Smooth muscle cell (in vitro differentiated cells): ENCODE data around the gene SLC34A1. TPM values are rescaled to one million over a fixed set of nuclear protein-coding genes. Genes with fewer than 3 reads are reported as not detected.

Source experiments
- DNase-seq: peaks from one replicate; lab custom pipeline; 2025; ENCODE audit not compliant: unreplicated experiment; lab: John Stamatoyannopoulos, UW
- H2AFZ ChIP-seq: fragments of 200-600 bp; sonication (generic); 2 replicates; pipeline ENCODE4 v1.6.0; 2016; ENCODE audit warnings: antibody characterized with exemption, low read depth, mild to moderate bottlenecking
- H3F3A ChIP-seq: fragments of 200-600 bp; sonication (generic); 2 replicates; pipeline ENCODE4 v1.6.0; 2017; ENCODE audit warnings: antibody characterized with exemption, low read depth
- H3K27ac ChIP-seq: fragments of 200-600 bp; sonication (generic); 2 replicates; pipeline ENCODE4 v1.5.1; 2016; ENCODE audit warnings: low read depth, mild to moderate bottlenecking
- H3K27me3 ChIP-seq: fragments of 200-600 bp; sonication (generic); 2 replicates; pipeline ENCODE4 v1.6.1; 2016; ENCODE audit warnings: low read depth, mild to moderate bottlenecking
- H3K36me3 ChIP-seq: fragments of 200-600 bp; sonication (generic); 2 replicates; pipeline ENCODE4 v1.5.1; 2016; ENCODE audit warnings: low read depth
- H3K4me1 ChIP-seq: fragments of 200-600 bp; sonication (generic); 2 replicates; pipeline ENCODE4 v1.5.1; 2016; ENCODE audit warnings: low read depth
- H3K4me2 ChIP-seq: fragments of 200-600 bp; sonication (generic); 2 replicates; pipeline ENCODE4 v1.6.0; 2016; ENCODE audit warnings: mild to moderate bottlenecking
- H3K4me3 ChIP-seq: fragments of 200-600 bp; sonication (generic); 2 replicates; pipeline ENCODE4 v1.5.1; 2016; ENCODE audit warnings: mild to moderate bottlenecking
- H3K79me2 ChIP-seq: fragments of 200-600 bp; sonication (generic); 2 replicates; pipeline ENCODE4 v1.6.0; 2016; ENCODE audit warnings: low read depth, mild to moderate bottlenecking
- H3K9ac ChIP-seq: fragments of 200-600 bp; sonication (generic); 2 replicates; pipeline ENCODE4 v1.6.0; 2016; ENCODE audit warnings: low read depth
- H3K9me3 ChIP-seq: fragments of 200-600 bp; sonication (generic); replicated peaks from 2 replicates; pipeline ENCODE4 v1.5.1; 2016; ENCODE audit warnings: low read depth
- H4K20me1 ChIP-seq: fragments of 200-600 bp; sonication (generic); 2 replicates; pipeline ENCODE4 v1.6.0; 2016; ENCODE audit warnings: low read depth
- CTCF ChIP-seq: fragments of 200-600 bp; sonication (generic); IDR thresholded peaks from 2 replicates; pipeline ENCODE4 v1.5.1; 2017; ENCODE audit warnings: borderline replicate concordance, mild to moderate bottlenecking, antibody characterized with exemption; ENCODE audit not compliant: insufficient read depth, poor library complexity, severe bottlenecking
- WGBS: methylation state at CpG from one replicate; pipeline ENCODE4 v1.1.7; 2016; ENCODE audit warnings: low lambda C conversion rate; 5-methylcytosine and 5-hydroxymethylcytosine counted together
- polyA plus RNA-seq: library from polyadenylated mRNA; unstranded; fragments of >200 nt; fragmentation: Nextera tagmentation; extraction: Ambion mirVana; gene quantifications from 2 replicates; pipeline ENCODE4 v1.2.1, GENCODE V29; 2016
- total RNA-seq: library from RNA; depleted of rRNA; stranded (reverse); fragments of >200 nt; gene quantifications from 2 replicates; pipeline ENCODE4 v1.2.3, GENCODE V29; 2014

SLC34A1 gene
- total and polyA plus RNA-seq, 2 experiments from 2014 or later: not detected

- H3K27ac ChIP-seq: peak within 1 kb of the TSS; percentile 38
- H3K9ac ChIP-seq: peak within 1 kb of the TSS; percentile 61
- H4K20me1 ChIP-seq: peaks cover 12% of the 10 kb centered on the region
- no peaks in the 10 kb centered on the region for H3K27me3 ChIP-seq
- H3F3A ChIP-seq: peaks cover 9% of the 10 kb centered on the region
- no peak for DNase-seq
- H3K4me1 ChIP-seq: peaks cover 13% of the 10 kb centered on the region
- 7% methylated on average over 29 of the region's 89 CpGs for WGBS
- no peaks in the 10 kb centered on the region for H3K79me2 ChIP-seq
- no peaks in the 10 kb centered on the region for H3K9me3 ChIP-seq
- H2AFZ ChIP-seq: no peak within 1 kb of the TSS
- peak within 1 kb of the TSS; percentile 85 for H3K4me3 ChIP-seq
- H3K36me3 ChIP-seq: no peaks in the 10 kb centered on the region
- no peak for TF ChIP-seq CTCF
- H3K4me2 ChIP-seq: peak within 1 kb of the TSS; percentile 97
Measured at GRCh38 chr5:177446200-177447065, 62.2 kb downstream of the SLC34A1 start, which contains the start of gene PRR7. PRR7 (plus strand) TSS chr5:177446814; CDS start chr5:177455068, 8,254 bp downstream.

- peak overlapping the region; percentile 61 for H3K9ac ChIP-seq
- H3K79me2 ChIP-seq: no peaks in the 10 kb centered on the region
- H3K9me3 ChIP-seq: no peaks in the 10 kb centered on the region
- H3K4me2 ChIP-seq: peak overlapping the region; percentile 97
- TF ChIP-seq CTCF: no peak
- H3F3A ChIP-seq: peaks cover 9% of the 10 kb centered on the region
- H3K27ac ChIP-seq: no peak overlapping the region
- H2AFZ ChIP-seq: no peak overlapping the region
- peak; percentile 58 for DNase-seq
- H3K4me1 ChIP-seq: peaks cover 13% of the 10 kb centered on the region
- no peaks in the 10 kb centered on the region for H3K36me3 ChIP-seq
- peaks cover 12% of the 10 kb centered on the region for H4K20me1 ChIP-seq
- peak overlapping the region; percentile 85 for H3K4me3 ChIP-seq
- no peaks in the 10 kb centered on the region for H3K27me3 ChIP-seq
- 2% methylated on average over 11 of the region's 52 CpGs for WGBS
Measured at GRCh38 chr5:177447066-177447610, 62.9 kb downstream of the SLC34A1 start.

- Histone ChIP-seq H3K27me3 (no peaks in the 10 kb centered on the region), H3K9me3 (no peaks in the 10 kb centered on the region), H3K36me3 (no peaks in the 10 kb centered on the region), H3K79me2 (no peaks in the 10 kb centered on the region), H2AFZ (no peak overlapping the region), H4K20me1 (peaks cover 15% of the 10 kb centered on the region), H3K4me2 (peak overlapping the region; percentile 97), H3K9ac (no peak overlapping the region), H3K4me1 (peaks cover 13% of the 10 kb centered on the region), H3F3A (peaks cover 9% of the 10 kb centered on the region), H3K27ac (peak overlapping the region; percentile 38), H3K4me3 (peak overlapping the region; percentile 85)
- peak; percentile 26 for DNase-seq
- 14% methylated on average over 23 of the region's 23 CpGs for WGBS
- no peak for TF ChIP-seq CTCF
Measured at GRCh38 chr5:177447611-177448243, 63.5 kb downstream of the SLC34A1 start.

Other genes starting within 250 kb of the SLC34A1 start
- 15.3 and 41.8 TPM in 2 replicates for gene RAB24, start 80.7 kb upstream of the SLC34A1 start, total RNA-seq
- gene RAB24, start 80.7 kb upstream of the SLC34A1 start, polyA plus RNA-seq: 46.4 and 49.5 TPM in 2 replicates
- gene PRELID1, start 80.6 kb upstream of the SLC34A1 start, total RNA-seq: 132 and 197 TPM in 2 replicates
- 264 and 268 TPM in 2 replicates for gene PRELID1, start 80.6 kb upstream of the SLC34A1 start, polyA plus RNA-seq
- 8.6 and 16.9 TPM in 2 replicates for gene MXD3, start 72.5 kb upstream of the SLC34A1 start, total RNA-seq
- 14.9 and 15.6 TPM in 2 replicates for gene MXD3, start 72.5 kb upstream of the SLC34A1 start, polyA plus RNA-seq
- gene LMAN2, start 32.8 kb upstream of the SLC34A1 start, total RNA-seq: 178 and 241 TPM in 2 replicates
- 236 and 253 TPM in 2 replicates for gene LMAN2, start 32.8 kb upstream of the SLC34A1 start, polyA plus RNA-seq
- gene RGS14, start 26.5 kb upstream of the SLC34A1 start, total RNA-seq: 6.0 and 38.5 TPM in 2 replicates
- 23.3 and 23.8 TPM in 2 replicates for gene RGS14, start 26.5 kb upstream of the SLC34A1 start, polyA plus RNA-seq
- not detected in 2 replicates for gene PFN3, start 16.2 kb downstream of the SLC34A1 start, total RNA-seq
- gene PFN3, start 16.2 kb downstream of the SLC34A1 start, polyA plus RNA-seq: not detected in 2 replicates
- 1.8 and 3.6 TPM in 2 replicates for gene F12, start 25.1 kb downstream of the SLC34A1 start, total RNA-seq
- 10.4 and 15.0 TPM in 2 replicates for gene F12, start 25.1 kb downstream of the SLC34A1 start, polyA plus RNA-seq
- 13.3 and 20.8 TPM in 2 replicates for gene GRK6, start 42.2 kb downstream of the SLC34A1 start, total RNA-seq
- gene GRK6, start 42.2 kb downstream of the SLC34A1 start, polyA plus RNA-seq: 28.5 and 33.8 TPM in 2 replicates
- gene PRR7, start 62.4 kb downstream of the SLC34A1 start, total RNA-seq: 6.5 and 6.7 TPM in 2 replicates
- gene PRR7, start 62.4 kb downstream of the SLC34A1 start, polyA plus RNA-seq: 31.9 and 33.6 TPM in 2 replicates
- gene DBN1, start 89.2 kb downstream of the SLC34A1 start, total RNA-seq: 116 and 121 TPM in 2 replicates
- gene DBN1, start 89.2 kb downstream of the SLC34A1 start, polyA plus RNA-seq: 194 and 202 TPM in 2 replicates
- gene PDLIM7, start 113.2 kb downstream of the SLC34A1 start, total RNA-seq: 172 and 235 TPM in 2 replicates
- gene PDLIM7, start 113.2 kb downstream of the SLC34A1 start, polyA plus RNA-seq: 511 and 635 TPM in 2 replicates
- 0.58 and 1.5 TPM in 2 replicates for gene DOK3, start 125.4 kb downstream of the SLC34A1 start, total RNA-seq
- 1.4 and 3.5 TPM in 2 replicates for gene DOK3, start 125.4 kb downstream of the SLC34A1 start, polyA plus RNA-seq
- 77.2 and 90.0 TPM in 2 replicates for gene DDX41, start 132.5 kb downstream of the SLC34A1 start, total RNA-seq
- 72.5 and 80.4 TPM in 2 replicates for gene DDX41, start 132.5 kb downstream of the SLC34A1 start, polyA plus RNA-seq
- gene FAM193B, start 170.1 kb downstream of the SLC34A1 start, total RNA-seq: 28.3 and 36.5 TPM in 2 replicates
- gene FAM193B, start 170.1 kb downstream of the SLC34A1 start, polyA plus RNA-seq: 42.8 and 58.2 TPM in 2 replicates
- 211 and 224 TPM in 2 replicates for gene TMED9, start 207.8 kb downstream of the SLC34A1 start, total RNA-seq
- 611 and 662 TPM in 2 replicates for gene TMED9, start 207.8 kb downstream of the SLC34A1 start, polyA plus RNA-seq
- 34.6 and 41.5 TPM in 2 replicates for gene B4GALT7, start 215.7 kb downstream of the SLC34A1 start, total RNA-seq
- gene B4GALT7, start 215.7 kb downstream of the SLC34A1 start, polyA plus RNA-seq: 55.8 and 72.8 TPM in 2 replicates